ENCODE results near the gene FOXD1.

- TF ChIP-seq, protein P1, sequence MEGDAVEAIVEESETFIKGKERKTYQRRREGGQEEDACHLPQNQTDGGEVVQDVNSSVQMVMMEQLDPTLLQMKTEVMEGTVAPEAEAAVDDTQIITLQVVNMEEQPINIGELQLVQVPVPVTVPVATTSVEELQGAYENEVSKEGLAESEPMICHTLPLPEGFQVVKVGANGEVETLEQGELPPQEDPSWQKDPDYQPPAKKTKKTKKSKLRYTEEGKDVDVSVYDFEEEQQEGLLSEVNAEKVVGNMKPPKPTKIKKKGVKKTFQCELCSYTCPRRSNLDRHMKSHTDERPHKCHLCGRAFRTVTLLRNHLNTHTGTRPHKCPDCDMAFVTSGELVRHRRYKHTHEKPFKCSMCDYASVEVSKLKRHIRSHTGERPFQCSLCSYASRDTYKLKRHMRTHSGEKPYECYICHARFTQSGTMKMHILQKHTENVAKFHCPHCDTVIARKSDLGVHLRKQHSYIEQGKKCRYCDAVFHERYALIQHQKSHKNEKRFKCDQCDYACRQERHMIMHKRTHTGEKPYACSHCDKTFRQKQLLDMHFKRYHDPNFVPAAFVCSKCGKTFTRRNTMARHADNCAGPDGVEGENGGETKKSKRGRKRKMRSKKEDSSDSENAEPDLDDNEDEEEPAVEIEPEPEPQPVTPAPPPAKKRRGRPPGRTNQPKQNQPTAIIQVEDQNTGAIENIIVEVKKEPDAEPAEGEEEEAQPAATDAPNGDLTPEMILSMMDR (IDR thresholded peaks at IDR 0.05; ENCODE audit: control extremely low read depth in 1 of 3, insufficient read depth in 1 of 3, low read depth in 1 of 3, low read length in 3 of 3): no peak
- TF ChIP-seq POLR2AphosphoS5 (IDR thresholded peaks at IDR 0.05; ENCODE audit: low read depth, low read length) (no peak), BACH1 (IDR thresholded peaks at IDR 0.05; ENCODE audit: low read length) (no peak), POLR2A (IDR thresholded peaks at IDR 0.05; ENCODE audit: control extremely low read depth in 1 of 2, low read depth in 2 of 2, low read length in 2 of 2) (no peak), GABPA (IDR thresholded peaks at IDR 0.05; ENCODE audit: borderline replicate concordance, insufficient read depth, low read length) (no peak), RFX5 (IDR thresholded peaks at IDR 0.05; ENCODE audit: borderline replicate concordance, low read depth, low read length) (no peak), SUZ12 (IDR thresholded peaks at IDR 0.05; ENCODE audit: low read length) (no peak; the same call in 1 of the 2 replicates), MAFK (IDR thresholded peaks at IDR 0.05; ENCODE audit: low read depth, low read length) (no peak), CEBPB (IDR thresholded peaks at IDR 0.05; ENCODE audit: low read depth, low read length) (no peak), ZNF274 (IDR thresholded peaks at IDR 0.05; ENCODE audit: borderline replicate concordance, extremely low read depth, low read length) (no peak)
Observed at GRCh38 chr5:73433982-73434342, 14.6 kb downstream of the FOXD1 start.

All from H1 (cell line).